Aorta (tissue), 5 donors: ENCODE results near the gene EYA4. TPM values are rescaled to one million over a fixed set of nuclear protein-coding genes. Genes with fewer than 3 reads are reported as not detected.

Experiments
- ATAC-seq: fragments of 200-7000 bp; cut with Tn5 transposase; one replicate; pipeline ENCODE4 v1.9.1; 2022; ENCODE audit warnings: moderate library complexity; ENCODE audit not compliant: low FRiP score
- DNase-seq, 2 donors: peaks; one replicate each; pipeline ENCODE4 v3.0.0-alpha.2; 2020
- H3K27ac ChIP-seq, 2 donors: one replicate each; pipeline ENCODE4 v1.5.1; 2013; ENCODE audit warnings: low read length in 2 of 2, mild to moderate bottlenecking in 2 of 2, moderate library complexity in 2 of 2, control low read depth in 1 of 2, inconsistent platforms in 1 of 2, low read depth in 1 of 2
- H3K27me3 ChIP-seq, 2 donors: one replicate each; pipeline ENCODE4 v1.6.1; 2013; ENCODE audit warnings: control low read depth in 1 of 2, low read length in 1 of 2, mild to moderate bottlenecking in 1 of 2, moderate library complexity in 1 of 2; ENCODE audit not compliant: insufficient read depth in 2 of 2, control insufficient read depth in 1 of 2
- H3K36me3 ChIP-seq, 2 donors: one replicate each; pipeline ENCODE4 v1.6.1; 2013; ENCODE audit warnings: control low read depth in 1 of 2, low read length in 1 of 2, mild to moderate bottlenecking in 1 of 2; ENCODE audit not compliant: insufficient read depth in 2 of 2, control insufficient read depth in 1 of 2
- H3K4me1 ChIP-seq, 2 donors: one replicate each; pipeline ENCODE4 v1.6.1; 2013; ENCODE audit warnings: low read length in 2 of 2, control low read depth in 1 of 2, mild to moderate bottlenecking in 1 of 2, moderate library complexity in 1 of 2; ENCODE audit not compliant: insufficient read depth in 2 of 2, control insufficient read depth in 1 of 2
- H3K4me3 ChIP-seq, 2 donors: one replicate each; pipeline ENCODE4 v1.5.1; 2013; ENCODE audit warnings: low read length in 2 of 2, control low read depth in 1 of 2, mild to moderate bottlenecking in 1 of 2
- H3K9me3 ChIP-seq: one replicate; pipeline ENCODE4 v1.6.1; 2013; ENCODE audit warnings: mild to moderate bottlenecking, low read length; ENCODE audit not compliant: control insufficient read depth
- WGBS, 2 donors: extraction: QIAGEN DNeasy Blood & Tissue Kit; methylation state at CpG; one replicate each; pipeline ENCODE4 v1.1.7; 2013; 5-methylcytosine and 5-hydroxymethylcytosine counted together
- intact Hi-C, 2 donors: fragments of 100-400 bp; cut with DNase I; formaldehyde crosslinking; loops; one replicate each; pipeline versions ENCODE4 v1.14.2 to v1.15.0; 2022
- polyA plus RNA-seq, 2 donors: library from polyadenylated mRNA; stranded (reverse); fragments of 200-250 nt; gene quantifications; one replicate each; pipeline ENCODE4 v1.2.3, GENCODE V29; 2013
- total RNA-seq, 2 donors: library from RNA; stranded (reverse); fragmentation: NEBNext Ultra II Directional; extraction: Animal tissue kit (Norgen Biotek cat#: 25700); gene quantifications; one replicate each; pipeline ENCODE4 v1.2.1, GENCODE V29; 2021
- donor health status: healthy with polysubstance abuse.
- donor health status: Bipolar disorder and iron deficiency.
- donor health status: DM: no; HTN: no; CAD: no.
- donor health status: DM: no; HTN: no; CAD: no.
- donor health status: DM: yes; HTN: yes; CAD: no.

The EYA4 gene
- total and polyA plus RNA-seq, 4 donors, result 1.7 to 4.4 TPM; not detected in 2

GRCh38 chr6:133359760-133360159 lies 118.6 kb downstream of the EYA4 start:
- no peak for ATAC-seq
- intact Hi-C loops, result no loop called here
- no peak overlapping the region for H3K4me3 ChIP-seq
- H3K27ac ChIP-seq, result no peak overlapping the region
- no peaks in the 10 kb centered on the region for H3K36me3 ChIP-seq
- H3K9me3 ChIP-seq, result no peaks in the 10 kb centered on the region
- WGBS, 2 donors, result 89 to 97% methylated on average over 1 of the region's 1 CpG
- H3K4me1 ChIP-seq, result no peaks in the 10 kb centered on the region
- no peak for DNase-seq
- no peaks in the 10 kb centered on the region for H3K27me3 ChIP-seq

GRCh38 chr6:133360194-133360593 lies 119.0 kb downstream of the EYA4 start:
- intact Hi-C loops, result no loop called here

DNA sequence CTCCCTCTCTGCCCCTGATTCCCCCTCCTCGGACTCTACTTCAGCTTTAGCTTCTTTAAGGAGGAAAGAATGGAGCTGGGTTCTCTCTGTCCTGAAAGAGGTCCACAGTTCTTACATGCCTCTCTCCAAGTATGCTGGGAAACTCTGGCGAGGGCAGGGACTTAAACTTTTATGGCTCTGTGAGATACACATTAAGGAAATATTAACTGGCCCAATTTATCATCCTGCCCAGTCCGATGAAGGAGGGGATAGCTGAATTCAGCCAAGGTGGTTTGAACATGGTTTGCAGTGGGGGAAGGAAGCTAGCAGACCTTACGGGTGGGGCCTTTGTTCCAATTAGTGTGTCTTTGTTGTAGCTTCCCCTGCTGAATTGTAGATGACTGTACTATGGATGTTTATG lies 121.7 kb downstream of the EYA4 start:
- Histone ChIP-seq H3K27me3 (no peaks in the 10 kb centered on the region), H3K4me3 (no peak overlapping the region), H3K36me3 (no peaks in the 10 kb centered on the region), H3K9me3 (no peaks in the 10 kb centered on the region), H3K4me1 (no peaks in the 10 kb centered on the region), H3K27ac (no peak overlapping the region)
- intact Hi-C loops, result no loop called here
- no peak for DNase-seq
- ATAC-seq, result no peak
- WGBS, 2 donors, result 73 to 78% methylated on average over 4 of the region's 4 CpGs

More at GRCh38 chr6:133360194-133360593, 119.0 kb downstream of the EYA4 start:
- no peaks in the 10 kb centered on the region for H3K4me1 ChIP-seq
- no peak for ATAC-seq
- H3K27ac ChIP-seq, result no peak overlapping the region
- no peak for DNase-seq
- H3K27me3 ChIP-seq, result no peaks in the 10 kb centered on the region
- no peaks in the 10 kb centered on the region for H3K36me3 ChIP-seq
- no peak overlapping the region for H3K4me3 ChIP-seq
- WGBS, 2 donors, result 81 to 82% methylated on average over 5 of the region's 5 CpGs
- H3K9me3 ChIP-seq, result no peaks in the 10 kb centered on the region

GRCh38 chr6:133368664-133369063 lies 127.5 kb downstream of the EYA4 start:
- no peak overlapping the region for H3K27ac ChIP-seq
- H3K27me3 ChIP-seq, result no peaks in the 10 kb centered on the region
- H3K4me1 ChIP-seq, result no peaks in the 10 kb centered on the region
- H3K9me3 ChIP-seq, result no peaks in the 10 kb centered on the region
- H3K4me3 ChIP-seq, result no peak overlapping the region
- WGBS, 2 donors, result 66 to 73% methylated on average over 5 of the region's 5 CpGs
- ATAC-seq (no peak), DNase-seq (no peak)
- intact Hi-C loops, result no loop called here
- no peaks in the 10 kb centered on the region for H3K36me3 ChIP-seq

DNA sequence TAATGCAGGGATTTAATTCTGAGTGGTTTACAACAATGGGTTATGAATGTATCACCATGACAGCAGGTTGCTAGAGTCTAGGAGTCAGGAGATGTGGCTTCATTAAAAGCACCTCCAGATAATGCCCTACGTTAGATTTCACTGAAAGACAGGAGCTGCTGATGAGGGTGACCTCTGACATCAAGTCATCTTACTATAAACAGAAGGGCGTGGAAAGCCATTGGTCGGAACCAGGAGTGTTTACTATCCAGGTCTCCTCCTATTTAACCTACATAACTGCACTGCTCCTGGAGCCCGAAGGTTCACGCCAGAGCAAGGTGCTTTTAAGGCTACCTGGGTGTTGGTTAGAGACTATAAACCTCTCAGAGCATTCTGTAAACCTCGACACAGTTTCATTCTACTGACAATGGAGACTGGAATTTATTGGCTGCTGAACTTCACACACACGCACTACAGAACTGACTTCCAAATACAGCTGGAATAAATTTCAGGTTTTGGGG lies 128.7 kb downstream of the EYA4 start:
- Histone ChIP-seq H3K4me3 (no peak overlapping the region), H3K4me1 (no peaks in the 10 kb centered on the region), H3K9me3 (no peaks in the 10 kb centered on the region), H3K36me3 (no peaks in the 10 kb centered on the region), H3K27me3 (no peaks in the 10 kb centered on the region), H3K27ac (no peak overlapping the region)
- intact Hi-C loops, result no loop called here
- WGBS, 2 donors, result 32 to 34% methylated on average over 7 of the region's 7 CpGs
- ATAC-seq, result no peak
- DNase-seq, result no peak

- H3K27me3 ChIP-seq, result no peaks in the 10 kb centered on the region
- H3K4me3 ChIP-seq, result no peak overlapping the region
- no peaks in the 10 kb centered on the region for H3K4me1 ChIP-seq
- no peak for DNase-seq
- 86 to 91% methylated on average over 1 of the region's 1 CpG for WGBS, 2 donors
- intact Hi-C loops, result no loop called here
- H3K27ac ChIP-seq, result no peak overlapping the region
- no peaks in the 10 kb centered on the region for H3K36me3 ChIP-seq
- no peaks in the 10 kb centered on the region for H3K9me3 ChIP-seq
- ATAC-seq, result no peak
Observed at GRCh38 chr6:133376743-133377142, 135.6 kb downstream of the EYA4 start.

GRCh38 chr6:133377219-133377618 lies 136.1 kb downstream of the EYA4 start:
- DNase-seq, result no peak
- no peaks in the 10 kb centered on the region for H3K27me3 ChIP-seq
- H3K36me3 ChIP-seq, result no peaks in the 10 kb centered on the region
- no peaks in the 10 kb centered on the region for H3K9me3 ChIP-seq
- H3K4me3 ChIP-seq, result no peak overlapping the region
- intact Hi-C loops, result no loop called here
- WGBS, 2 donors, result 54 to 61% methylated on average over 6 of the region's 6 CpGs
- no peak for ATAC-seq
- H3K4me1 ChIP-seq, result no peaks in the 10 kb centered on the region
- no peak overlapping the region for H3K27ac ChIP-seq

DNA sequence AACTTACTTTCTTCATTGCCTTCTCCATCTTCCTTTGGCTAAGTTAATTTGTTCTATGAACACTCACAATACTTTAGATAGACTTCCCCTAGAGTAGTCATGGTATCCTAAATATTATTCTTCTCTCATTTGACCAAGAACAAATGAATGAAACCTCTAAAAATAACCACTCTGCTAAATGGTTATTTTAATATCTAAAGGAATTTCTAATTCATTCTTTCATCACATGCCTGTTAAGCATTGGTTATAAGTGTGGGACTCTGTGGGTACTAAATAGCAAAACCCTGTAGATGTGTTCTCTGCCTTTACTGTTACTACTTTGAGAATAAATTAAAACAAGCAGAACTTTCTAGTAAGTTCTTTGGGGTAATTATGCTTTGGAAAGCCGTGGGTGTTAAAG lies 138.9 kb downstream of the EYA4 start:
- 50 to 75% methylated on average over 1 of the region's 1 CpG for WGBS, 2 donors
- no peak overlapping the region for H3K4me3 ChIP-seq
- ATAC-seq (no peak), DNase-seq (no peak)
- intact Hi-C loops, result no loop called here
- H3K4me1 ChIP-seq, result no peaks in the 10 kb centered on the region
- no peaks in the 10 kb centered on the region for H3K36me3 ChIP-seq
- H3K27ac ChIP-seq, result no peak overlapping the region
- no peaks in the 10 kb centered on the region for H3K27me3 ChIP-seq
- H3K9me3 ChIP-seq, result no peaks in the 10 kb centered on the region

DNA sequence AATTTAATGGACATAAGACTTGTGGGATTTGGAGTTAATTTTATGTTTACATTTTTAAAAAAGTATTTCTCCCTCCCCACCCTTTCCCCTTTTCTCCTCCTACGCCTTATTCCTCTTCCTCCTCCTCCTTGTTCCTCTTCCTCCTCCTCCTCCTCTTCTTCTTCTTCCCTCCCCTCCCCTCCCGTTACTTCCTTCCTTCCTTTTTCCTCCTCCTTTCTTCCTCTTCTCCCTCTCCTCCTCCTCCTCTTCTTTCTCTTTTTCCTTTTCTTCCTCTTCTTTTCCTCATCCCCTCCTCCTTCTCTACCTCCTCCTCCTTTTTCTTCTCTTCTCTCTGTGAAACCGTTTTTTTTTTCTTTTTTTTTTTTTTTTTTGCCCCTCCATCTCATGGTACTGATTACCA lies 139.6 kb downstream of the EYA4 start:
- WGBS, 2 donors, result 76 to 79% methylated on average over 3 of the region's 3 CpGs

More for the DNA sequence above, 139.6 kb downstream of the EYA4 start:
- Histone ChIP-seq H3K9me3 (no peaks in the 10 kb centered on the region), H3K27me3 (no peaks in the 10 kb centered on the region), H3K36me3 (no peaks in the 10 kb centered on the region), H3K4me3 (no peak overlapping the region), H3K4me1 (no peaks in the 10 kb centered on the region), H3K27ac (no peak overlapping the region)
- DNase-seq (no peak), ATAC-seq (no peak)
- intact Hi-C loops, result no loop called here
